CD4-positive, alpha-beta T cell treated with Interleukin-15 for 1 hour (primary cell): ENCODE data around the gene NAIF1.
A peak's percentile ranks its signal among the peaks of the same experiment; 100 is the strongest.
"Not testable (repeated sequence)": the region's sequence is repeated elsewhere in the genome, so short reads cannot be mapped to it uniquely, and the experiment has no call there.

Experiments used
- DNase-seq: peaks from one replicate; pipeline ENCODE4 v3.0.0-alpha.2; 2020

NAIF1 gene

GRCh38 chr9:128057724-128058409 lies 9.3 kb downstream of the NAIF1 start:
- no peak for DNase-seq

- DNase-seq: no peak
Measured at GRCh38 chr9:128056887-128057723, 10.0 kb downstream of the NAIF1 start.

GRCh38 chr9:128056086-128056485 lies 11.0 kb downstream of the NAIF1 start:
- DNase-seq: no peak

- peak; percentile 19 for DNase-seq
Measured at GRCh38 chr9:128055344-128056040, 11.6 kb downstream of the NAIF1 start.

GRCh38 chr9:128054087-128054486 lies 13.0 kb downstream of the NAIF1 start:
- DNase-seq: no peak

GRCh38 chr9:128053560-128053959 lies 13.6 kb downstream of the NAIF1 start:
- peak; percentile 64 for DNase-seq

- no peak for DNase-seq
Measured at GRCh38 chr9:128051932-128052709, 15.0 kb downstream of the NAIF1 start.

- no peak for DNase-seq
Measured at GRCh38 chr9:128049843-128050242, 17.3 kb downstream of the NAIF1 start.

GRCh38 chr9:128048663-128049062 lies 18.5 kb downstream of the NAIF1 start:
- no peak for DNase-seq

- DNase-seq: no peak
Measured at GRCh38 chr9:128047231-128047630, 19.9 kb downstream of the NAIF1 start.

GRCh38 chr9:128045831-128046230 lies 21.3 kb downstream of the NAIF1 start:
- no peak for DNase-seq

GRCh38 chr9:128045409-128045808 lies 21.7 kb downstream of the NAIF1 start:
- DNase-seq: not testable (repeated sequence)

GRCh38 chr9:128043467-128043868 lies 23.7 kb downstream of the NAIF1 start:
- no peak for DNase-seq

- no peak for DNase-seq
Measured at GRCh38 chr9:128042043-128042442, 25.1 kb downstream of the NAIF1 start.

- not testable (repeated sequence) for DNase-seq
Measured at GRCh38 chr9:128040783-128041182, 26.3 kb downstream of the NAIF1 start.

- not testable (repeated sequence) for DNase-seq
Measured at GRCh38 chr9:128036522-128036921, 30.6 kb downstream of the NAIF1 start.

- DNase-seq: peak; percentile 73
Measured at GRCh38 chr9:128034821-128035652, 32.1 kb downstream of the NAIF1 start.

GRCh38 chr9:128033609-128034008 lies 33.5 kb downstream of the NAIF1 start:
- DNase-seq: no peak

GRCh38 chr9:128027705-128028104 lies 39.4 kb downstream of the NAIF1 start:
- DNase-seq: no peak

GRCh38 chr9:128026773-128027541 lies 40.2 kb downstream of the NAIF1 start:
- peak; percentile 58 for DNase-seq

GRCh38 chr9:128026255-128026772 lies 40.8 kb downstream of the NAIF1 start:
- peak; percentile 89 for DNase-seq
